GM18517 (cell line): ENCODE measurements around the gene TEX13A.

ENCODE experiments used
- ATAC-seq: cut with Tn5 transposase; IDR thresholded peaks from one replicate; pipeline ENCODE4 v1.9.1; 2021; ENCODE audit warnings: mild to moderate bottlenecking, moderate library complexity; ENCODE audit not compliant: unreplicated experiment

The TEX13A gene

DNA sequence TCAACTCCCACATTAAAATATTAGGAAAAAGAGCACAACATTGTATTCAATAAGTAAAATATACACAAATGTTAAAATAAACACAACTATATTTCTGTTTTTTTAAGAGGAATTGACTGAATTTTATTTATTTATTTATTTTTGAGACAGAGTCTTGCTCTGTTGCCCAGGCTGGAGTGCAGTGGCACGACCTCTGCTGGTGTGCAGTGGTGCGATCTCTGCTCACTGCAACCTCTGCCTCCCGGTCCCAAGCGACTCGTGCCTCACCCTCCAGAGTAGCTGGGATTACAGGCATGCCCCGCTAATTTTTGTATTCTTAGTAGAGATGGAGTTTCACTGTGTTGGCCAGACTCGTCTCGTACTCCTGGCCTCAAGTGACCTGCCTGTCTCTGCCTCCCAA lies 31.4 kb downstream of the TEX13A start:
- no peak for ATAC-seq

DNA sequence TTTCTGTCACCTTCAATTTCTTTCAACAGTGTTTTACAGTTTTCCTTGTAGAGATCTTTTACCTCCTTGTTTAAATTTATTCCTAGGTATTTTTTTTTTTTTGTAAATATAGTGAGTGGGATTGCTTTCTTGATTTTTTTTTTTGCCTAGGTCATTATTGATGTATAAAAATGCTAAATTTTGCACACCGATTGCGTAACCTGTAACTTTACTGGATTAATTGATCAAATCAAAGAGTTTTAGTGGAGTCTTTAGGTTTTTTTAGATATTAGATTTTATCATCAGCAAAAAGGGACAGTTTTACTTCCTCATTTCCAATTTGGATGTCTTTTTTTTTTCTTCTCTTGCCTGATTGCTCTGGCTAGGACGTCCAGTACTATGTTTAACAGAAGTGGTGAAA lies 40.9 kb downstream of the TEX13A start:
- ATAC-seq: no peak

GRCh38 chrX:105173071-105173470 lies 47.4 kb downstream of the TEX13A start:
- no peak for ATAC-seq
